GM23248 (cell line): ENCODE measurements around the gene MXRA8. TPM values are rescaled to one million over a fixed set of nuclear protein-coding genes. Genes with fewer than 3 reads are reported as not detected.

Experiments
- DNase-seq: peaks from one replicate; pipeline ENCODE4 v3.0.0-alpha.2; 2015
- H2AFZ ChIP-seq: fragments of 200-600 bp; sonication (generic); 2 replicates; pipeline ENCODE4 v1.6.1; 2016; ENCODE audit warnings: antibody characterized with exemption
- H3F3A ChIP-seq: fragments of 200-600 bp; sonication (generic); 2 replicates; pipeline ENCODE4 v1.6.1; 2016; ENCODE audit warnings: mild to moderate bottlenecking, antibody characterized with exemption, mixed run types; ENCODE audit not compliant: insufficient read depth
- H3K27ac ChIP-seq: fragments of 200-600 bp; sonication (generic); 2 replicates; pipeline ENCODE4 v1.5.1; 2016; ENCODE audit warnings: mild to moderate bottlenecking
- H3K27me3 ChIP-seq: fragments of 200-600 bp; sonication (generic); replicated peaks from 2 replicates; pipeline ENCODE4 v1.6.1; 2016; ENCODE audit warnings: mild to moderate bottlenecking; ENCODE audit not compliant: insufficient read depth
- H3K36me3 ChIP-seq: fragments of 200-600 bp; sonication (generic); 2 replicates; pipeline ENCODE4 v1.6.1; 2016; ENCODE audit warnings: low read depth, mild to moderate bottlenecking
- H3K4me1 ChIP-seq: fragments of 200-600 bp; sonication (generic); 2 replicates; pipeline ENCODE4 v1.6.1; 2016; ENCODE audit warnings: mild to moderate bottlenecking; ENCODE audit not compliant: insufficient read depth
- H3K4me2 ChIP-seq: fragments of 200-600 bp; sonication (generic); one replicate; pipeline ENCODE4 v1.6.1; 2016; ENCODE audit warnings: mild to moderate bottlenecking; ENCODE audit not compliant: unreplicated experiment
- H3K4me3 ChIP-seq: fragments of 200-600 bp; sonication (generic); 2 replicates; pipeline ENCODE4 v1.5.1; 2016; ENCODE audit warnings: mild to moderate bottlenecking
- H3K79me2 ChIP-seq: fragments of 200-600 bp; sonication (generic); 2 replicates; pipeline ENCODE4 v1.6.1; 2016; ENCODE audit warnings: mild to moderate bottlenecking; ENCODE audit not compliant: insufficient read depth
- H3K9ac ChIP-seq: fragments of 200-600 bp; sonication (generic); 2 replicates; pipeline ENCODE4 v1.6.1; 2016; ENCODE audit warnings: mild to moderate bottlenecking
- H3K9me2 ChIP-seq: fragments of 200-600 bp; sonication (generic); 2 replicates; pipeline ENCODE4 v1.6.1; 2016; ENCODE audit warnings: mixed run types, mild to moderate bottlenecking, moderate library complexity; ENCODE audit not compliant: insufficient read depth
- H3K9me3 ChIP-seq: fragments of 200-600 bp; sonication (generic); one replicate; pipeline ENCODE4 v1.6.1; 2017; ENCODE audit warnings: low read depth
- H4K20me1 ChIP-seq: fragments of 200-600 bp; sonication (generic); 2 replicates; pipeline ENCODE4 v1.6.0; 2016; ENCODE audit not compliant: insufficient read depth
- EZH2 ChIP-seq: fragments of 200-600 bp; sonication (generic); IDR thresholded peaks from 2 replicates; pipeline ENCODE4 v1.6.1; 2018; ENCODE audit warnings: antibody characterized with exemption, mild to moderate bottlenecking; ENCODE audit not compliant: insufficient read depth, poor library complexity, severe bottlenecking
- EZH2phosphoT487 ChIP-seq: fragments of 200-600 bp; sonication (generic); IDR thresholded peaks from 2 replicates; pipeline ENCODE4 v1.6.1; 2018; ENCODE audit warnings: antibody characterized with exemption, moderate library complexity, mild to moderate bottlenecking, low read depth; ENCODE audit not compliant: insufficient read depth
- WGBS, 2 experiments: methylation state at CpG; one replicate each; pipeline ENCODE4 v1.1.6; 2015 to 2017; ENCODE audit warnings: low lambda C conversion rate in 2 of 2, low coverage in 1 of 2; ENCODE audit errors: missing lambda C conversion rate in 2 of 2; 5-methylcytosine and 5-hydroxymethylcytosine counted together
- in situ Hi-C: fragments of 300-500 bp; cut with MboI; formaldehyde crosslinking; loops from 2 replicates; pipeline ENCODE4 v1.15.0; 2020
- polyA plus RNA-seq: library from polyadenylated mRNA; unstranded; fragments of >200 nt; fragmentation: Nextera tagmentation; extraction: Ambion mirVana; gene quantifications from 2 replicates; pipeline ENCODE4 v1.2.1, GENCODE V29; 2016
- total RNA-seq: library from RNA; depleted of rRNA; stranded (reverse); fragments of >200 nt; shearing (Covaris generic); gene quantifications from 2 replicates; pipeline ENCODE4 v1.2.3, GENCODE V29; 2014

The MXRA8 gene
- total and polyA plus RNA-seq, 2 experiments from 2014 or later = 584 to 1,228 TPM

DNA sequence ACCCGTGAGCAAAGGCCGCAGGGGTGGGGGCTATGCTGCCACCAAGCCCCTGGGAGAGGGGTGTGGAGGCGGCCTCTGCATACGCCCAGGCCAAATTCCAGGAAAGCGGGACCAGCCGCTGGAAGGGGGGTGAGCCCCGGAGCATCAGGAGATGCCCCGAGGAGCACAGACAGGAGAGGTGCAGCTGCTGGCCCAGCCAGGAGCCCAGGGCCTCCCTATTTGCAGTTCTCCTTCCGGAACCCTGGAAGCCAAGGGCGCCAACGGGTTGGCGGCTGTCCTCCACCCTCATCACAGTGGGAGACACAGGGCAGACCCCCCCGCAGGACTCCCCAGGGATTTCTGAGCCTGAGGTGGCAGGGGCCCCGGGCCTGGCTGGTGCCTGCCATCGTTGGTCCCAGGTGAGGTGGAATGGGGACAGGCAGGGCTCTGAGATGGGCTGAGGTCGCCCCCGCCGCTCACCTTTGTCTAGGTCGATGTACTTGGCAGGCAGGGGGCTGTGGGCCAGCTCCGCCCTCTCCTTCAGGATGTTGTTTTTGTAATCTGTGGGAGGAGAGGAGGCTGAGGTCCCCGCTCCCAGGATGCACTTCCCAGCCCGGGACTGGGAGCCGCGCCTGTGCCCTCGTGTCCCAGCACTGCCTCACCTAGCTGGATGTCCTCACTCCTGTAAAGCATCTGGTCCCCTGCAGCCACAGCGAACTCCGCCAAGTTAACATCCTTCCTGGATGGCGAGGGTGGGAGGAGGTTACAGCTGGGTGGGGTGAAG, 4.8 kb downstream of the MXRA8 start:
- Histone ChIP-seq H4K20me1 (no peaks in the 10 kb centered on the region; the same call in 1 of the 2 replicates), H3K4me3 (no peak overlapping the region), H3K36me3 (peaks cover 6% of the 10 kb centered on the region; the same call in 1 of the 2 replicates), H3F3A (peaks cover 28% of the 10 kb centered on the region), H2AFZ (no peak overlapping the region), H3K9me3 (no peaks in the 10 kb centered on the region), H3K9ac (peak overlapping the region; percentile 24; the same call in 1 of the 2 replicates), H3K4me1 (peaks cover 14% of the 10 kb centered on the region; the same call in 1 of the 2 replicates), H3K79me2 (peaks cover 72% of the 10 kb centered on the region), H3K27ac (0 out of 2 replicates have a peak overlapping the region, but pooled peaks have one; percentile 15), H3K4me2 (peak overlapping the region; percentile 21), H3K27me3 (no peaks in the 10 kb centered on the region), H3K9me2 (no peaks in the 10 kb centered on the region)
- DNase-seq = no peak
- 83 to 85% methylated on average over 21 to 28 of the region's 28 CpGs for WGBS, 2 experiments
- TF ChIP-seq EZH2phosphoT487 (no peak), EZH2 (no peak)
- in situ Hi-C loops = no loop called here

DNA sequence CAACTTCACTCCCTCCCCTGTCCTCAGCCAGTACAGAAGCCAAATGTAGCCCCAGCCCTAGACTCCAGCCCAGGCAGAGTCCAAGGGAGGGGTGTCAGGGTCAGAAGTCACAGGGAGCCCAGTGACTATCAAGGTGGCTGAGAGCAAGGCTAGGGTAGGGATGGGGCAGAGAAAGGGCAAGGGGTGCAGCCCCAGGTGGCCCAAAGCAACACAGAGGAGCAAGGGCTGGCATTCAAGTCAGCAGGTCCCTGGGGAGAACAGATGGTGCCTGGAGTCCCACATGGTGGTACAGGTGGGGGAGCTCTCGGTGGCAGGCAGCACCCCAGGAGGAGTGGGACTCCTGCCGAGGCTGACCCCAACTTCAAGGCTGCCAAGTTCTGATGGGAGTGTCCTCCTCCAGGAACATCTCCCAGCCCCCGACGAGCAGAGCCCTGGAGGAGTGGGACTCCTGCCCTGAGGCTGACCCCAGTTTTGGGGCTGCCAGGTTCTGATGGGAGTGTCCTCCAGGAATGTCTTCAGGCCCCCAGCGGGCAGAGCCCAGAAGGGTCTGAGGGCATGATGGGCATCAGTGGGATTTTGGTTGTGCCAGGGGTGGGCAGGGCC, 5.5 kb downstream of the MXRA8 start:
- H2AFZ ChIP-seq = no peak overlapping the region
- 33 to 44% methylated on average over 4 to 5 of the region's 5 CpGs for WGBS, 2 experiments
- in situ Hi-C loops = no loop called here
- no peaks in the 10 kb centered on the region; the same call in 1 of the 2 replicates for H4K20me1 ChIP-seq
- no peaks in the 10 kb centered on the region for H3K27me3 ChIP-seq
- peaks cover 13% of the 10 kb centered on the region; the same call in 1 of the 2 replicates for H3K4me1 ChIP-seq
- H3K9ac ChIP-seq = 0 out of 2 replicates have a peak overlapping the region, but pooled peaks have one; percentile 24
- TF ChIP-seq EZH2phosphoT487 = no peak
- TF ChIP-seq EZH2 = no peak
- peak overlapping the region; percentile 59 for H3K27ac ChIP-seq
- peak overlapping the region; percentile 29 for H3K4me2 ChIP-seq
- H3K4me3 ChIP-seq = no peak overlapping the region
- no peaks in the 10 kb centered on the region for H3K9me2 ChIP-seq
- H3K9me3 ChIP-seq = no peaks in the 10 kb centered on the region
- DNase-seq = no peak
- peaks cover 75% of the 10 kb centered on the region for H3K79me2 ChIP-seq
- peaks cover 28% of the 10 kb centered on the region for H3F3A ChIP-seq
- peaks cover 6% of the 10 kb centered on the region; the same call in 1 of the 2 replicates for H3K36me3 ChIP-seq

DNA sequence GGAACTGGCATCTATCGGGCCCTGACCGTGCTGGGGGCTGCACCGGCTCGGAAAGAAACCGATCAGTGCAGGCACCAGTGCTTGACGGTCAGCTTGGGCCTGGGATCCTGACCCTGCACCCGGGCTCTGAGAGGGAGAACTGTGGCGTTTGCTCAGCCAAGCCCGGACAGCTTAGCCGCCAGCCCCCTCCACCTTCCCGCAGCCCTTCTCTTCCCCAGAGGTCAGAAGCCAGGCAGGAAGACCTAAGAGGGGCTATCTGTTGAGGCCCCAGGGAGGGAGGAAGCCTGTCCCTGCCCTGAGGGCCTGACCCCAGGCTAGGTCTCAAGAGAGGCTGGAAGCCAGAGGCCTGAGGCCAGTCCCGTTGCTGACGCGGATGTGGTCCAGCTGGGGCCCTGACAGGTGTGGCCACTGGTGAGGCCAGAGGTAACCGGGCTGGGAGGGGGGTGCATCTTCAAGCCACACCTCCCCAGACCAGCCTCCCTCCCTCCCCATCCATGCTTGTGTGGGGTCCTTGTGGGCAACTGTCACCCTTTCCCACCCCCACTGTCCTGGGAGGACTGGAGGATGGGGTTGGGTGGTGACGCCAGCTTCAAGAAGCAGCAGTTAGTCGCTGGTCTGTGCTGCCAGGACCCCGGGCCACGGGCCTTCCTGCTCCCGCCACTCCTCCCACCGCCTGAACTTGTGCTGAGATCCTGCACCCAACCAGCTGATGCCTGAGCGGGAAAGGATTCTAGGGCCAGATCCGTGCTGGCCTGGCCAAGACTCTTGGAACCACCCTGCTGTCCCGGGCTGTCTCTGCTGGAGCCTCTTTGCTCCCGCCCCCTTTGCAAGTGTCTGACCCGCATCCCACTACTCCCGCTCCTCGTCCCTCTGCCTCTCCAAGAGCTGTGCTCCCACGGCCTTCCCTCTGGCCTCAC, 6.6 kb downstream of the MXRA8 start:
- Histone ChIP-seq H3F3A (peaks cover 23% of the 10 kb centered on the region), H3K79me2 (peaks cover 75% of the 10 kb centered on the region), H3K9me3 (no peaks in the 10 kb centered on the region), H3K4me2 (peak overlapping the region; percentile 47), H2AFZ (no peak overlapping the region), H4K20me1 (no peaks in the 10 kb centered on the region; the same call in 1 of the 2 replicates), H3K9me2 (no peaks in the 10 kb centered on the region), H3K27me3 (no peaks in the 10 kb centered on the region), H3K36me3 (peaks cover 6% of the 10 kb centered on the region; the same call in 1 of the 2 replicates), H3K9ac (peak overlapping the region; percentile 28; the same call in 1 of the 2 replicates), H3K4me1 (peaks cover 13% of the 10 kb centered on the region; the same call in 1 of the 2 replicates), H3K27ac (peak overlapping the region; percentile 59), H3K4me3 (peak overlapping the region; percentile 34; the same call in 1 of the 2 replicates)
- TF ChIP-seq EZH2phosphoT487 (no peak), EZH2 (no peak)
- in situ Hi-C loops = no loop called here
- WGBS, 2 experiments = 29 to 33% methylated on average over 27 to 29 of the region's 29 CpGs
- peak; percentile 75 for DNase-seq
